Adrenal gland (tissue), 12 donors: ENCODE measurements around the gene KIF4A. TPM values are rescaled to one million over a fixed set of nuclear protein-coding genes. Genes with fewer than 3 reads are reported as not detected.
"Not testable (repeated sequence)": the region's sequence is repeated elsewhere in the genome, so short reads cannot be mapped to it uniquely, and the experiment has no call there.

ENCODE experiments used
- DNase-seq, 7 donors: peaks; one replicate each; pipeline ENCODE4 v3.0.0-alpha.2; 2019 to 2020
- H3K27ac ChIP-seq, 5 donors: fragments of 200-600 bp; sonication (generic) in 4 of 5; 1 replicate in 3 of 5; 2 replicates in 2 of 5; pipeline versions ENCODE4 v1.5.1 to v1.8.0; 2016 to 2020; ENCODE audit warnings: mild to moderate bottlenecking in 1 of 5
- H3K27me3 ChIP-seq: fragments of 200-600 bp; 2 replicates; pipeline ENCODE4 v1.8.0; 2021
- H3K36me3 ChIP-seq, 2 donors: fragments of 200-600 bp; replicated peaks in 1 of 2; 1 replicate in 1 of 2; 2 replicates in 1 of 2; pipeline versions ENCODE4 v1.5.1 to v1.8.0; 2018 to 2022
- H3K4me1 ChIP-seq, 2 donors: fragments of 200-600 bp; replicated peaks in 1 of 2; 1 replicate in 1 of 2; 2 replicates in 1 of 2; pipeline versions ENCODE4 v1.5.1 to v1.8.0; 2018 to 2021
- H3K4me3 ChIP-seq, 4 donors: fragments of 200-600 bp; sonication (generic) in 3 of 4; one replicate each; pipeline ENCODE4 v1.5.1; 2016 to 2018
- H3K9me3 ChIP-seq, 3 donors: fragments of 200-600 bp; sonication (generic) in 1 of 3; replicated peaks in 1 of 3; 1 replicate in 2 of 3; 2 replicates in 1 of 3; pipeline versions ENCODE4 v1.5.1 to v1.8.0; 2016 to 2021
- CTCF ChIP-seq, 6 experiments: fragments of 450-650 bp in 4 of 6; fragments of 200-600 bp in 2 of 6; sonication (generic) in 1 of 6; IDR thresholded peaks; 1 replicate in 5 of 6; 2 replicates in 1 of 6; pipeline versions ENCODE4 v1.5.1 to v1.8.0; 2016 to 2021; ENCODE audit warnings: antibody characterized with exemption in 6 of 6, mild to moderate bottlenecking in 2 of 6, moderate library complexity in 1 of 6
- POLR2A ChIP-seq, 2 donors: fragments of 450-650 bp; IDR thresholded peaks; one replicate each; pipeline ENCODE4 v1.6.1; 2017; ENCODE audit warnings: antibody characterized with exemption in 2 of 2, mild to moderate bottlenecking in 2 of 2, moderate library complexity in 1 of 2
- WGBS, 4 donors: extraction: QIAGEN DNeasy Blood & Tissue Kit in 2 of 4; methylation state at CpG; one replicate each; pipeline versions ENCODE4 v1.1.5 to v1.1.7; 2013 to 2017; 5-methylcytosine and 5-hydroxymethylcytosine counted together
- intact Hi-C, 2 donors: fragments of 100-400 bp; cut with DNase I; formaldehyde crosslinking; loops; one replicate each; pipeline versions ENCODE4 v1.14.1 to v1.15.0; 2022 to 2023
- polyA plus RNA-seq, 3 donors: library from polyadenylated mRNA; stranded (reverse); fragments of 200-250 nt in 2 of 3; fragments of 350-450 nt in 1 of 3; fragmentation: Illumina TruSeq in 1 of 3; extraction: RNeasy Lipid Tissue Mini Kit (QIAGEN cat#74804) in 1 of 3; gene quantifications; one replicate each; pipeline ENCODE4 v1.2.3, GENCODE V29; 2013 to 2014
- total RNA-seq, 9 donors: library from RNA; depleted of rRNA in 4 of 9; stranded (reverse); fragments of >200 nt in 4 of 9; fragments of 120-200 nt in 1 of 9; fragmentation: NEBNext Ultra II Directional in 1 of 9; extraction: Animal tissue kit (Norgen Biotek cat#: 25700) in 1 of 9; gene quantifications; one replicate each; pipeline versions ENCODE4 v1.1.0 to v1.2.4, GENCODE V29; 2013 to 2023
- donor health status: healthy with polysubstance abuse.
- donor health status: Bipolar disorder and iron deficiency.
- donor health status: DM: yes; HTN: yes; CAD: no.
- donor health status: DM: no; HTN: no; CAD: no.
- donor health status: DM: no; HTN: no; CAD: no.
- donor health status: DM: yes; HTN: yes; CAD: no.

Gene KIF4A
- total and polyA plus RNA-seq, 12 donors = 0.08 to 6.6 (median 0.44) TPM

- intact Hi-C loops = no loop called here
- Histone ChIP-seq H3K27ac (no peak overlapping the region), H3K27me3 (peaks cover 18% of the 10 kb centered on the region), H3K4me3 (no peak overlapping the region), H3K36me3 (no peaks in the 10 kb centered on the region), H3K4me1 (no peaks in the 10 kb centered on the region), H3K9me3 (no peaks in the 10 kb centered on the region)
- 83 to 98% (median 92%) methylated on average over 4 of the region's 4 CpGs for WGBS, 4 donors
- no peak for TF ChIP-seq POLR2A (IDR thresholded peaks at IDR 0.05)
- TF ChIP-seq CTCF (IDR thresholded peaks at IDR 0.05) = no peak
- DNase-seq = no peak
Measured at GRCh38 chrX:70322784-70323183, 32.9 kb downstream of the KIF4A start.

- H3K27ac ChIP-seq, H3K4me3 ChIP-seq, DNase-seq, H3K36me3 ChIP-seq, H3K9me3 ChIP-seq, intact Hi-C loops, H3K4me1 ChIP-seq: not testable (repeated sequence)
- WGBS, 4 donors = 86 to 99% (median 97%) methylated on average over 6 of the region's 6 CpGs
- H3K27me3 ChIP-seq = peaks cover 15% of the 10 kb centered on the region
Measured at GRCh38 chrX:70323628-70324027, 33.7 kb downstream of the KIF4A start.

GRCh38 chrX:70324326-70324725 is 34.4 kb downstream of the KIF4A start:
- 82 to 97% (median 89%) methylated on average over 2 of the region's 2 CpGs for WGBS, 4 donors
- Histone ChIP-seq H3K27ac (no peak overlapping the region), H3K27me3 (peaks cover 21% of the 10 kb centered on the region), H3K4me3 (no peak overlapping the region), H3K9me3 (no peaks in the 10 kb centered on the region), H3K36me3 (no peaks in the 10 kb centered on the region), H3K4me1 (no peaks in the 10 kb centered on the region)
- intact Hi-C loops = no loop called here
- TF ChIP-seq CTCF (IDR thresholded peaks at IDR 0.05) (no peak), POLR2A (IDR thresholded peaks at IDR 0.05) (no peak)
- DNase-seq = no peak

GRCh38 chrX:70331161-70331560 is 41.3 kb downstream of the KIF4A start:
- no peak overlapping the region for H3K4me3 ChIP-seq
- H3K4me1 ChIP-seq = no peaks in the 10 kb centered on the region
- H3K9me3 ChIP-seq = no peaks in the 10 kb centered on the region
- no peaks in the 10 kb centered on the region for H3K36me3 ChIP-seq
- DNase-seq = no peak
- WGBS, 4 donors = 65 to 100% (median 82%) methylated on average over 1 of the region's 1 CpG
- TF ChIP-seq POLR2A (IDR thresholded peaks at IDR 0.05) (no peak), CTCF (IDR thresholded peaks at IDR 0.05) (no peak)
- H3K27me3 ChIP-seq = peaks cover 24% of the 10 kb centered on the region
- intact Hi-C loops = no loop called here
- H3K27ac ChIP-seq = no peak overlapping the region

GRCh38 chrX:70332600-70332999 is 42.7 kb downstream of the KIF4A start:
- DNase-seq = no peak
- H3K27ac ChIP-seq = no peak overlapping the region
- no peak overlapping the region for H3K4me3 ChIP-seq
- H3K36me3 ChIP-seq = no peaks in the 10 kb centered on the region
- H3K27me3 ChIP-seq = peaks cover 20% of the 10 kb centered on the region
- no peaks in the 10 kb centered on the region for H3K4me1 ChIP-seq
- intact Hi-C loops = no loop called here
- TF ChIP-seq POLR2A (IDR thresholded peaks at IDR 0.05) (no peak), CTCF (IDR thresholded peaks at IDR 0.05) (no peak)
- H3K9me3 ChIP-seq = no peaks in the 10 kb centered on the region
- WGBS, 4 donors = 85 to 100% (median 91%) methylated on average over 1 of the region's 1 CpG
